ENCODE data around the gene RC3H1.
"Not testable (repeated sequence)": the region's sequence is repeated elsewhere in the genome, so short reads cannot be mapped to it uniquely, and the experiment has no call there.

DNA sequence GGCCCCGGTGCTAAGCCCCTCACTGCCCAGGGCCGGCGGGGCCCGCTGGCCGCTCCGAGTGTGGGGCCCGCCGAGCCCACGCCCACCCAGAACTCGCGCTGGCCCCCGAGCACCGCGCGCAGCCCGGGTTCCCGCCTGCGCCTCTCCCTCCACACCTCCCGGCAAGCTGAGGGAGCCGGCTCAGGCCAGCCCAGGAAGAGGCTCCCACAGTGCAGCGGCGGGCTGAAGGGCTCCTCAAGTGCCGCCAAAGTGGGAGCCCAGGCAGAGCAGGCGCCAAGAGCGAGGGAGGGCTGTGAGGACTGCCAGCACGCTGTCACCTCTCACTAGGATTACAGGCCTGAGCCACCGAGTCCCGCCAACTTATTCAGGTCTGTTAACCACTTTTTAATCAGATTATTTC is 34.5 kb upstream of the RC3H1 start:
- TF ChIP-seq, protein P1, sequence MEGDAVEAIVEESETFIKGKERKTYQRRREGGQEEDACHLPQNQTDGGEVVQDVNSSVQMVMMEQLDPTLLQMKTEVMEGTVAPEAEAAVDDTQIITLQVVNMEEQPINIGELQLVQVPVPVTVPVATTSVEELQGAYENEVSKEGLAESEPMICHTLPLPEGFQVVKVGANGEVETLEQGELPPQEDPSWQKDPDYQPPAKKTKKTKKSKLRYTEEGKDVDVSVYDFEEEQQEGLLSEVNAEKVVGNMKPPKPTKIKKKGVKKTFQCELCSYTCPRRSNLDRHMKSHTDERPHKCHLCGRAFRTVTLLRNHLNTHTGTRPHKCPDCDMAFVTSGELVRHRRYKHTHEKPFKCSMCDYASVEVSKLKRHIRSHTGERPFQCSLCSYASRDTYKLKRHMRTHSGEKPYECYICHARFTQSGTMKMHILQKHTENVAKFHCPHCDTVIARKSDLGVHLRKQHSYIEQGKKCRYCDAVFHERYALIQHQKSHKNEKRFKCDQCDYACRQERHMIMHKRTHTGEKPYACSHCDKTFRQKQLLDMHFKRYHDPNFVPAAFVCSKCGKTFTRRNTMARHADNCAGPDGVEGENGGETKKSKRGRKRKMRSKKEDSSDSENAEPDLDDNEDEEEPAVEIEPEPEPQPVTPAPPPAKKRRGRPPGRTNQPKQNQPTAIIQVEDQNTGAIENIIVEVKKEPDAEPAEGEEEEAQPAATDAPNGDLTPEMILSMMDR (IDR thresholded peaks at IDR 0.05) = not testable (repeated sequence)
- TF ChIP-seq POLR2A (IDR thresholded peaks at IDR 0.05) = not testable (repeated sequence)
